HG02981 (cell line): ENCODE measurements around the gene RWDD1.

ENCODE experiments used
- ATAC-seq: cut with Tn5 transposase; IDR thresholded peaks from one replicate; pipeline ENCODE4 v1.9.1; 2021; ENCODE audit warnings: mild to moderate bottlenecking, moderate library complexity; ENCODE audit not compliant: unreplicated experiment

The RWDD1 gene

GRCh38 chr6:116557893-116558292 is 13.4 kb upstream of the RWDD1 start:
- no peak for ATAC-seq

GRCh38 chr6:116560130-116560529 is 11.2 kb upstream of the RWDD1 start:
- no peak for ATAC-seq

- ATAC-seq: peak; percentile 53
Observed at GRCh38 chr6:116561377-116562018, 9.8 kb upstream of the RWDD1 start.

- no peak for ATAC-seq
Observed at GRCh38 chr6:116562019-116562403, 9.3 kb upstream of the RWDD1 start.

- ATAC-seq: no peak
Observed at GRCh38 chr6:116562614-116563013, 8.7 kb upstream of the RWDD1 start.

GRCh38 chr6:116563830-116564229 is 7.5 kb upstream of the RWDD1 start:
- ATAC-seq: no peak

GRCh38 chr6:116564311-116564710 is 7.0 kb upstream of the RWDD1 start:
- ATAC-seq: no peak

- no peak for ATAC-seq
Observed at GRCh38 chr6:116564921-116565872, 6.1 kb upstream of the RWDD1 start.

GRCh38 chr6:116568111-116568510 is 3.2 kb upstream of the RWDD1 start:
- no peak for ATAC-seq

- ATAC-seq: no peak
Observed at GRCh38 chr6:116568821-116569755, 2.2 kb upstream of the RWDD1 start.

GRCh38 chr6:116571683-116572000 is 338 bp downstream of the RWDD1 start:
- no peak for ATAC-seq

- no peak for ATAC-seq
Observed at GRCh38 chr6:116572162-116572561, 858 bp downstream of the RWDD1 start.

- ATAC-seq: no peak
Observed at GRCh38 chr6:116575227-116575626, 3.9 kb downstream of the RWDD1 start.

GRCh38 chr6:116577486-116577885 is 6.2 kb downstream of the RWDD1 start:
- ATAC-seq: no peak

- ATAC-seq: no peak
Observed at GRCh38 chr6:116578335-116578734, 7.0 kb downstream of the RWDD1 start.

GRCh38 chr6:116579143-116579542 is 7.8 kb downstream of the RWDD1 start:
- no peak for ATAC-seq

GRCh38 chr6:116580198-116580597 is 8.9 kb downstream of the RWDD1 start:
- ATAC-seq: no peak

GRCh38 chr6:116586276-116586675 is 15.0 kb downstream of the RWDD1 start:
- ATAC-seq: no peak

- no peak for ATAC-seq
Observed at GRCh38 chr6:116586738-116587137, 15.4 kb downstream of the RWDD1 start.

- ATAC-seq: no peak
Observed at GRCh38 chr6:116595247-116595646, 23.9 kb downstream of the RWDD1 start.

GRCh38 chr6:116596815-116597214 is 25.5 kb downstream of the RWDD1 start:
- no peak for ATAC-seq
